Hepatic stellate cell (primary cell): ENCODE results near the gene AAR2.

ENCODE experiments used
- DNase-seq: peaks from one replicate; pipeline ENCODE4 v3.0.0; 2011; ENCODE audit warnings: low spot score

AAR2 gene

GRCh38 chr20:36260316-36260715, 24.0 kb downstream of the AAR2 start:
- no peak for DNase-seq

DNA sequence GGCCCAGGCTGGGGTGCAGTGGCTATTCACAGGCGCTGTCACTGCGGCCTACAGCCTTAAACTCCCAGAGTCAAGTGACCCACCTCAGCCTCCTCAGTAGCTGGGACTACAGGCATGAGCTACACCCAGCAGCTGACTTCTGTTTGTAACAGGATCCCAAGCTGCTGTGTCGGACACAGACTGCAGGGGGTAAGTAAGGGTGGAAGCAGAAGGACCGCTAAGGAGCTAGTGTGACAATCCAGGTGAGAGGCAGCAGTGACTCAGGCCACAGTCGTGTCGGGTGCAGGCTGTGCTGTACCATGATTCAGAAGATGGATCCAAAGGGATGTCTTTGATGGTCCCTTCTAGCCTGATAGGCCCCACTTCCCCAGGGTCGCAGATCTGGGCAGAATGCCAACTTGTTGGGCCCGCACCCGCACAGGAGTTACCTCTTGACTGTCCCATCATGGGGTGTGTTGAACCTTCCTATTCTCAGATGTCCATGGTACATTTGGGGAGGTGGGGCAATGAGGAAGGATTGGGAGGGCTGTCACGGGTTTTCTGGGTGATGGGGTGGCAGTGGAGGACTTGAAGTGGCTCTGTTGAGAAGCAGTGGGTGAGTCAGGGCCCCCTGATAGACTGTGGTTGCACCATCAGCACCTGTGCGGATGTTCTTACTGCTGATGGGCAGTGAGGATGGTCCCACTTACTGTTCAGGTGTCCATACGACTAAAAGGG, 25.3 kb downstream of the AAR2 start:
- no peak for DNase-seq

- no peak for DNase-seq
Observed at GRCh38 chr20:36262440-36262839, 26.2 kb downstream of the AAR2 start.

GRCh38 chr20:36264426-36265246, 28.4 kb downstream of the AAR2 start:
- DNase-seq, result no peak

DNA sequence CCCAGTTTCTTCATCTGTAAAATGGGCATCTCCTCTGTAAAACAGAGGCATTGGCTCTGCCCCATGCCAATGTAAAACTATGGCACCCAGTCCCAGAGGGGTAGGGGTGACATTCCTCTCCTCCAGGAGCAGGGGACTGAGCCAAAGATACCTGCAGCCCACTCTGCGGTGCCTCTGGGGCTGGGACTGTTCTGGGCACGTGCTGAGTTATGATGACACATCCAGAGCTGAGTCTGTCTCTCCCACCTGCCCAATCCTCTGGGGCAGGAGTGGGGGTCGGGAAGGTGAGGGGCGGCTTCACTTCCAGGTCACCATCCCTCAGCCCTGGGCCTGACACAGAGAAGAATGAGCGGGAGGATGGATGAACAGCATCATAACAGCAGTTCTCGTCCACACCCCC, 29.9 kb downstream of the AAR2 start:
- DNase-seq, result no peak

DNA sequence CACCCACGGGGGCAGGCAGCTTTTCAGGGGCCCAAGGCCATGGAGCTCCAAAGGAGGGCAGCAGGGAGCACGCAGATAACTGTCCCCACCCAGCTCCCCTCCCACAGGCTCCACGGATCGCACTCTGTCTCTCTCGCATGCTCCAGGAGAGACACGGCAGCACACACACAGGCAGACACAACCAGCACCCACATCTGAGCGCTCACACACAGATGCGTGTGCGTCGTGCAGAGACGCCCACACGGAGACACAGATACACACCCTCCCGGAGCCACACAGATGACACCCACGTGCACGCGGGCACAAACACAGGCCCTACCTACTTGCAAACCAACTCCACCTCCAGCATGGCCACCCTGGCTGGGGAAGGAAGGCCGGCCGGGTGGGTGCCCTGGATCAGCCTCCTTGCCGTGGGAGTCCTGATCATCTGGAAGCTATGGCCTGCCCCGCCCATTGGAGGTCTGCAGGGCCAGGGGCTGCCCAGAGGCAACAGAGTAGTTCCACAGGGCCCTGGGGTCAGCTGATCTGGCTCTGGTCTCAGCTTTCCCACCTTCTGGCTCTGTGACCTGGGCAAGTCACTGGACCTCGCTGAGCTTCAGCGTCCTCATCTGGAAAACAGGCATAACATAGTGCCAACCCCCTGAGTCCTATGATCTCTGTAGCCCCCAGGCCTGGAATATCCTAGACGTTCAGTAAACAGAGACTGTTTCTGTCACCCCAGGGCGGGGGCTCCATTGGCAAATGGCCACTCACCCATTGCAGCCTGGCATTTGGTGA, 31.5 kb downstream of the AAR2 start:
- DNase-seq, result no peak

DNA sequence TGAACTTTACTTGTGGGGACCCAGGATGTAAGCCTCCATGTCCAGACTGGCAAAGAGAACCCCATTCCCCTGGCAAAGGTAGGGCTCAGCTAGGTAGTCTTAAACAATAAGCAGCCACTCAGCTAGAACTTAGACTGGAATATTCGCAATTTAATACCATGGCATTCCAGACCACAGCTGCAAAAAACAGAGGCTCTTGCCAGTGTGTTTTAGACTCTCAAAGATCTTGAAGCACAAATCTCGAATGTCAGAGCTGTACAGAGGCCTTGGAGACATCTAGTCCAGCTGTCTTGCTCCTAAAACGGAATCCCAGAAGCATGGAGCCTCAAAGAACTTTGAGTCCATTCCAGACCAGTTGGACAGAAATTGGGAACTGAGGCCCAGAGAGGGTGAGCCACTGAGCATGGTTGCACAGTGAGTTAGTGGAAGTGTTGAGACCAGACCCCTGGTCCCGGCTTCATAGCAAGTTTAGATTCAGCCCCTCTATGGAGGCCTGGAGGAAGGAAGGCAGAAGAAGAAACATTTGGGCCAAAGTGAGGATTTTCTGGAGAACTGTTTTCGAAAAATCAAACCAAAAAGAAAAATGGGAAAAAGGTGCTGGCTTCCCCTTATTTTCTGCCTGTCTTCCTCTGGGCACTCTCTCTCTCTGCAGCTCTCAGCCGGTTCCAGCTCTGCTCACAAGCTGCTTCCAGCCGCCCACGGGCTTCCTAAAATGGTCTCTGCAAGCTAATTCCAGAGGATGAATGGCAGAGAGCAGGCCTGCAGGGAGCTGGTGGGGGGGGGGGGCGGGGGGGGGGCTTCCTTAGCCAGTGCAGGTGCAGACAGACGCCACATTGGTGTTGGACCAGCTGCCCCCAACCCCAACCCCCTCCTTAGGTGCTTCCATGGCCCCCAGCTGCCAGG, 32.4 kb downstream of the AAR2 start:
- no peak for DNase-seq

DNA sequence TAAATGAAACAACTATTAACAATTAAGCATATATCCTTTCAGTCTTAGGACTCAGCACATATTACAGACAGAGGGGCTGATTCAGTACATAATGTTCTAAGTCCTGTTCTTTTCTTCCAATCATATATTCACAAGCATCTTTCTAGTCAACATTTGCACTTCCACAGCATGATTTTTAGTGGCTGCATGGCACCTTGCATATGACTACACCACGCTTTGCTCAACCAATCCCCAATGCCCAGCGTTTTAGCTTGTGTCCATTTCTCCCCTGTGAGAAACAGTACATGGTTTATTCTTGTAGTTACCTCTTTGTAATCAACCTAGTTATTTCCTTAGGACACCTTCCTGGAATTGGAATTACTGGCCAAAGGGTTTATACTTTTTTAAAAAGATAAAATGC, 33.2 kb downstream of the AAR2 start:
- no peak for DNase-seq

- DNase-seq, result no peak
Observed at GRCh38 chr20:36270744-36271638, 34.7 kb downstream of the AAR2 start.

GRCh38 chr20:36271639-36272546, 35.6 kb downstream of the AAR2 start:
- no peak for DNase-seq

GRCh38 chr20:36272547-36273220, 36.4 kb downstream of the AAR2 start:
- DNase-seq, result no peak

- peak; percentile 37 for DNase-seq
Observed at GRCh38 chr20:36273414-36274180, 37.3 kb downstream of the AAR2 start.

DNA sequence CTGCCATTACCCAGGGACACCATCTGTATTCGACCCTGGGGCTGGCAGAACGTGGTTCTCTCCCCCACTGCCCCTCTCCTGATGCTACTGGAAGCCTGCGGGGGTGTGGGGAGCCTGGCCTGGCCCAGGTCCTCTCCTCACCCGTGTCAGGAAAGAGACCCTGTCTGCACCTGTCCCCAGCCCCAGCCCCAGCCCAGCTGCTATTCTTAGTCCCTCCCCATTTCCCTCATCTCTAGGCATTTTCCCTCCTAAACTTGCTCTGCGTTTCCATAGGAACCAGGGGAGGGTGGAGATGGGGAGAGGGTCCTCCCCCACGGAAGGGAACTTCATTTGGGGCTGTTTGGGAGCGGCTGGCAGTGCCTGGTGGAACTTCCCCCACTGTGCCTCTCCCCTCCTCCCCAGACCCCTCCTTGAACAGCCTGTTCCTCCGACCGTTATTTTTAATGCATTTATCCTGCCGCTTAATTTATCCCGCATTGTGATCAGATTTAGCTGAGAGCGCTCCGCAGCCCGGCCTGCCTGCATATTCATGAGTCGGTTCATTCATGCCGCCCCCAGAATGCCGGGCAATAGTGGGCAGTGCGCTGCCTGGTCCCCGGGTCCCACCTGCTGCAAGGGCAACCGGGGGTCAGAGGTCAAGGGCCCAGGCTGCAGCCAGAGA, 38.0 kb downstream of the AAR2 start:
- DNase-seq, result no peak

DNA sequence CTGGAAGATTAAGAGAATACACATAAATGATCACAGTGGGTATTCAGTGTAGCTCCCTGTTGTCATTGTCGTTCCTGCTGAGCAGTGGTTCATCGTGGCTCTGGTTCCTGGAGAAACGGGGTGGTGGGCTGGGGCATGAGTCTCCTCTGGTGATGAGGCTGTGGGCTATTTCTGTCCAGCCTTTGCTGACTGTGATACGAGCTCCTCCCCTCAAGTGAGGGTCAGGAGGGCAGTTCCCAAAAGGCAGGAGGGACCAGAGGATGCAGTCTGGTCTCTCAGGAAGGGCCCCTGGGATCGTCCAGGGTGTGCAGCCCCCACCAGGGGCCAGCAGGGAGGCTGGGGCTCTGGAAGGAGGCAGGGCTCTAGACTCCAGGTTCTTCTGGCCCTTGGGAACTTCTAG, 38.7 kb downstream of the AAR2 start:
- DNase-seq, result no peak

- no peak for DNase-seq
Observed at GRCh38 chr20:36275441-36276189, 39.3 kb downstream of the AAR2 start.

- no peak for DNase-seq
Observed at GRCh38 chr20:36277546-36277945, 41.3 kb downstream of the AAR2 start.

- no peak for DNase-seq
Observed at GRCh38 chr20:36279362-36279761, 43.1 kb downstream of the AAR2 start.
